Kidney (tissue), 14 donors: Measurements from ENCODE around the gene HILPDA. TPM values are rescaled to one million over a fixed set of nuclear protein-coding genes. Genes with fewer than 3 reads are reported as not detected.
A peak's percentile ranks its signal among the peaks of the same experiment; 100 is the strongest.

Experiments
- DNase-seq, 5 donors: peaks; one replicate each; pipeline ENCODE4 v3.0.0-alpha.2; 2013 to 2020
- FAIRE-seq: peaks from 2 replicates; lab custom pipeline; 2012; peaks lifted over from hg19 to GRCh38; lab: Jason Lieb, UNC
- H3K27ac ChIP-seq, 2 donors: one replicate each; pipeline ENCODE4 v1.7.0; 2013; ENCODE audit warnings: low read depth in 2 of 2, low read length in 2 of 2, inconsistent platforms in 1 of 2
- H3K27me3 ChIP-seq: one replicate; pipeline ENCODE4 v1.7.1; 2013; ENCODE audit warnings: low read length, inconsistent platforms; ENCODE audit not compliant: control insufficient read depth, insufficient read depth
- H3K36me3 ChIP-seq, 3 donors: one replicate each; pipeline versions ENCODE4 v1.7.0 to v1.7.1; 2013; ENCODE audit warnings: low read length in 3 of 3, control low read depth in 1 of 3, inconsistent platforms in 1 of 3; ENCODE audit not compliant: insufficient read depth in 3 of 3, control insufficient read depth in 2 of 3
- H3K4me1 ChIP-seq, 3 donors: one replicate each; pipeline versions ENCODE4 v1.7.0 to v1.7.1; 2013; ENCODE audit warnings: low read length in 3 of 3, inconsistent platforms in 1 of 3, low read depth in 1 of 3; ENCODE audit not compliant: control insufficient read depth in 2 of 3, insufficient read depth in 2 of 3
- H3K4me3 ChIP-seq, 3 donors: one replicate each; pipeline versions ENCODE4 v1.7.0 to v1.8.1; 2013; ENCODE audit warnings: low read length in 3 of 3, control low read depth in 1 of 3, inconsistent platforms in 1 of 3
- H3K9ac ChIP-seq, 3 donors: one replicate each; pipeline versions ENCODE4 v1.7.0 to v1.7.1; 2013; ENCODE audit warnings: low read length in 3 of 3, control low read depth in 1 of 3, inconsistent platforms in 1 of 3
- H3K9me3 ChIP-seq, 3 donors: one replicate each; pipeline versions ENCODE4 v1.7.0 to v1.7.1; 2013; ENCODE audit warnings: low read length in 3 of 3, control low read depth in 1 of 3, inconsistent platforms in 1 of 3; ENCODE audit not compliant: control insufficient read depth in 2 of 3, insufficient read depth in 1 of 3
- CTCF ChIP-seq: IDR thresholded peaks from 3 replicates; pipeline ENCODE4 v1.5.1; 2012; ENCODE audit warnings: mild to moderate bottlenecking, moderate library complexity, borderline replicate concordance; ENCODE audit not compliant: insufficient read depth; ENCODE audit errors: extremely low read depth
- intact Hi-C: fragments of 100-400 bp; cut with DNase I; formaldehyde crosslinking; loops from one replicate; pipeline ENCODE4 v1.11.1; 2022
- polyA plus RNA-seq: library from polyadenylated mRNA; stranded (reverse); fragments of 350-450 nt; fragmentation: Illumina TruSeq; extraction: RNeasy Lipid Tissue Mini Kit (QIAGEN cat#74804); gene quantifications from one replicate; pipeline ENCODE4 v1.2.3, GENCODE V29; 2014; ENCODE audit warnings: low read depth, low replicate concordance; ENCODE audit not compliant: insufficient read depth
- total RNA-seq: library from RNA; stranded (reverse); fragmentation: NEBNext Ultra II Directional; extraction: Animal tissue kit (Norgen Biotek cat#: 25700); gene quantifications from one replicate; pipeline ENCODE4 v1.2.1, GENCODE V29; 2021
- donor health status: control.
- donor health status: control.
- donor health status: control.
- donor health status: control.
- donor health status: control.
- donor health status: DM: yes; HTN: yes; CAD: no.
- donor health status: Normal renal cell carcinoma (clear cell type).

Gene HILPDA
- total and polyA plus RNA-seq, 2 donors from 2014 or later: 7.2 to 10.3 TPM

DNA sequence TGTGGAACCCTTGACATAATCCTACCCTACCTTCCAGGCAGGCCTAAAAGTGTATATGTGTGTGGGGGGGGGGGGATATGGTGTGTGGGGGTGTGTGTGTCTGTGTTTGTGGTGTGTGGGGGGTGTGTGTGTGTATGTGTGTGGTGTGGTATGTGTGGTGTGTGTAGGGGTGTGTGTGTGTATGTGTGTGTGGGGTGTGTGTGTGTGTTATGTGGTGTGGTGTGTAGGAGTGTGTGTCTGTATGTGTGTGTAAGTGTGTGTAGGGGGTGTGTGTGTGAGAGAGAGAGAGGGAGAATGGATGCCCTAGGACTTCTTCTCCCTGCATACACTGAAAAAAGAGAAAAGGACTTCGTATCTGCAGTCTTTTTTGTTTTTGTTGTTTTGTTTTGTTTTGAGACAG lies 33.6 kb upstream of the HILPDA start:
- Histone ChIP-seq H3K27ac (no peak overlapping the region), H3K4me1 (no peaks in the 10 kb centered on the region), H3K4me3 (no peak overlapping the region), H3K27me3 (no peaks in the 10 kb centered on the region), H3K36me3 (no peaks in the 10 kb centered on the region), H3K9ac (no peak overlapping the region), H3K9me3 (no peaks in the 10 kb centered on the region)
- TF ChIP-seq CTCF: no peak
- intact Hi-C loops: no loop called here
- no peak for FAIRE-seq
- DNase-seq: no peak

GRCh38 chr7:128422842-128423241 lies 32.8 kb upstream of the HILPDA start:
- Histone ChIP-seq H3K4me3 (no peak overlapping the region), H3K4me1 (no peaks in the 10 kb centered on the region), H3K27me3 (no peaks in the 10 kb centered on the region), H3K9me3 (no peaks in the 10 kb centered on the region), H3K36me3 (no peaks in the 10 kb centered on the region), H3K27ac (no peak overlapping the region), H3K9ac (no peak overlapping the region)
- intact Hi-C loops: no loop called here
- no peak for TF ChIP-seq CTCF
- DNase-seq (peak in 1 of 5 donors; percentile 27), FAIRE-seq (no peak)

GRCh38 chr7:128424686-128425275 lies 30.9 kb upstream of the HILPDA start:
- intact Hi-C loops: no loop called here
- no peaks in the 10 kb centered on the region for H3K4me1 ChIP-seq
- FAIRE-seq: no peak

More at GRCh38 chr7:128424686-128425275, 30.9 kb upstream of the HILPDA start:
- H3K9ac ChIP-seq: no peak overlapping the region
- H3K27me3 ChIP-seq: no peaks in the 10 kb centered on the region
- no peak overlapping the region for H3K27ac ChIP-seq
- peak in 1 of 5 donors; percentile 7 for DNase-seq
- no peak for TF ChIP-seq CTCF
- H3K36me3 ChIP-seq: no peaks in the 10 kb centered on the region
- no peak overlapping the region for H3K4me3 ChIP-seq
- H3K9me3 ChIP-seq: no peaks in the 10 kb centered on the region
